HCT116 (cell line): ENCODE data around the gene SLC22A7. TPM values are rescaled to one million over a fixed set of nuclear protein-coding genes. Genes with fewer than 3 reads are reported as not detected.

Experiments used
- ATAC-seq: fragments of 200-7000 bp; cut with Tn5 transposase; 2 replicates; pipeline ENCODE4 v1.9.1; 2020; ENCODE audit warnings: mild to moderate bottlenecking, moderate library complexity
- BruUV-seq: library from RNA; stranded (reverse); fragments of 400-500 nt; replicated peaks from 2 replicates; lab custom pipeline; 2021; lab: Mats Ljungman, UMichigan
- CTCF ChIA-PET: fragments of 300-600 bp; sonication (Branson Sonifier 250); formaldehyde crosslinking; loops from one replicate; lab custom pipeline; 2021; ENCODE audit warnings: antibody characterized with exemption; lab: Charles Lee
- POLR2A ChIA-PET: fragments of 300-600, 350-600 bp; sonication (Branson Sonifier 250); formaldehyde crosslinking; loops from one replicate; lab custom pipeline; 2021; ENCODE audit warnings: antibody characterized with exemption; lab: Charles Lee
- RAD21 ChIA-PET, 2 experiments: fragments of 300-600 bp; sonication (Branson Sonifier 250); formaldehyde crosslinking; loops; one replicate each; lab custom pipeline; 2023; ENCODE audit warnings: low total read pairs in 2 of 2; ENCODE audit not compliant: uncharacterized antibody in 2 of 2, unreplicated experiment in 2 of 2, low non-redundant PET in 1 of 2; lab: Charles Lee
- DNase-seq: peaks from one replicate; pipeline ENCODE4 v3.0.0-alpha.2; 2010; ENCODE audit warnings: low read depth, low spot score
- H2AFZ ChIP-seq: fragments of 200-600 bp; shearing (Covaris generic), sonication (generic); 2 replicates; pipeline ENCODE4 v1.6.1; 2017; ENCODE audit warnings: low read depth, mixed run types, mixed read lengths, antibody characterized with exemption, low read length; ENCODE audit not compliant: poor library complexity, severe bottlenecking
- H3K27ac ChIP-seq: 2 replicates; pipeline ENCODE4 v1.5.1; 2012; ENCODE audit warnings: low read depth, low read length
- H3K27me3 ChIP-seq: fragments of 200-600 bp; sonication (generic); 2 replicates; pipeline ENCODE4 v1.6.1; 2016; ENCODE audit warnings: mixed run types, low read length, mixed read lengths; ENCODE audit not compliant: insufficient read depth
- H3K36me3 ChIP-seq, 2 experiments: fragments of 200-500 bp in 1 of 2; fragments of 200-600 bp in 1 of 2; sonication (Bioruptor generic) in 1 of 2; sonication (generic) in 1 of 2; 2 replicates each; pipeline versions ENCODE4 v1.5.1 to v1.6.1; 2014 to 2016; ENCODE audit warnings: low read length in 2 of 2, inconsistent platforms in 1 of 2, mixed read lengths in 1 of 2, mixed run types in 1 of 2; ENCODE audit not compliant: insufficient read depth in 2 of 2, control insufficient read depth in 1 of 2
- H3K4me1 ChIP-seq, 2 experiments: fragments of 200-600 bp in 1 of 2; sonication (generic) in 1 of 2; 2 replicates each; pipeline versions ENCODE4 v1.5.1 to v1.6.1; 2012 to 2017; ENCODE audit warnings: low read length in 2 of 2, inconsistent platforms in 1 of 2, mild to moderate bottlenecking in 1 of 2, mixed read lengths in 1 of 2, mixed run types in 1 of 2, moderate library complexity in 1 of 2; ENCODE audit not compliant: insufficient read depth in 2 of 2, control insufficient read depth in 1 of 2
- H3K4me2 ChIP-seq: fragments of 200-600 bp; sonication (generic); 2 replicates; pipeline ENCODE4 v1.6.1; 2017; ENCODE audit warnings: mixed run types, low read length, mixed read lengths
- H3K4me3 ChIP-seq, 2 experiments: fragments of 200-600 bp in 1 of 2; sonication (generic) in 1 of 2; replicated peaks in 1 of 2; 2 replicates each; pipeline ENCODE4 v1.5.1; 2011 to 2016; ENCODE audit warnings: low read length in 2 of 2, control low read depth in 1 of 2, low read depth in 1 of 2, mild to moderate bottlenecking in 1 of 2, mixed read lengths in 1 of 2, mixed run types in 1 of 2
- H3K79me2 ChIP-seq: fragments of 200-600 bp; sonication (generic); 2 replicates; pipeline ENCODE4 v1.6.1; 2017; ENCODE audit warnings: mild to moderate bottlenecking, mixed run types, low read length, moderate library complexity, mixed read lengths; ENCODE audit not compliant: insufficient read depth
- H3K9ac ChIP-seq: fragments of 200-600 bp; sonication (generic); 2 replicates; pipeline ENCODE4 v1.6.1; 2016; ENCODE audit warnings: low read length, mixed read lengths
- H3K9me2 ChIP-seq: fragments of 200-600 bp; sonication (generic), shearing (Covaris generic); 2 replicates; pipeline ENCODE4 v1.6.1; 2017; ENCODE audit warnings: mixed run types, mild to moderate bottlenecking, moderate library complexity; ENCODE audit not compliant: insufficient read depth
- H3K9me3 ChIP-seq, 2 experiments: fragments of 200-500 bp in 1 of 2; fragments of 200-600 bp in 1 of 2; sonication (Bioruptor generic) in 1 of 2; sonication (generic) in 1 of 2; 2 replicates each; pipeline ENCODE4 v1.6.1; 2014 to 2017; ENCODE audit warnings: low read length in 2 of 2, mixed read lengths in 2 of 2, inconsistent platforms in 1 of 2, low read depth in 1 of 2, mild to moderate bottlenecking in 1 of 2, mixed run types in 1 of 2, moderate library complexity in 1 of 2; ENCODE audit not compliant: control insufficient read depth in 1 of 2, insufficient read depth in 1 of 2
- H4K20me1 ChIP-seq: fragments of 200-600 bp; sonication (generic), shearing (Covaris generic); 2 replicates; pipeline ENCODE4 v1.6.1; 2017; ENCODE audit warnings: mixed run types, mild to moderate bottlenecking, moderate library complexity; ENCODE audit not compliant: insufficient read depth
- CBX3 ChIP-seq: IDR thresholded peaks from 2 replicates; pipeline ENCODE4 v1.6.1; 2012; ENCODE audit warnings: low read depth
- CEBPB ChIP-seq: IDR thresholded peaks from 2 replicates; pipeline ENCODE4 v1.6.1; 2012; ENCODE audit warnings: low read depth
- ELF1 ChIP-seq: IDR thresholded peaks from 2 replicates; pipeline ENCODE4 v1.6.1; 2012; ENCODE audit warnings: low read depth, borderline replicate concordance
- EZH2 ChIP-seq: fragments of 200-600 bp; sonication (generic); IDR thresholded peaks from 2 replicates; pipeline ENCODE4 v1.6.1; 2017; ENCODE audit warnings: antibody characterized with exemption, mixed run types
- FOSL1 ChIP-seq: IDR thresholded peaks from 2 replicates; pipeline ENCODE4 v1.6.1; 2012; ENCODE audit warnings: low read depth
- SP1 ChIP-seq: IDR thresholded peaks from 2 replicates; pipeline ENCODE4 v1.6.1; 2012; ENCODE audit warnings: low read depth
- SRF ChIP-seq: IDR thresholded peaks from 2 replicates; pipeline ENCODE4 v1.6.1; 2012; ENCODE audit warnings: low read depth
- YY1 ChIP-seq: IDR thresholded peaks from 2 replicates; pipeline ENCODE4 v1.6.1; 2011; ENCODE audit warnings: low read length, low read depth, moderate library complexity, mild to moderate bottlenecking; ENCODE audit not compliant: insufficient replicate concordance; ENCODE audit errors: extremely low read depth
- ZNF274 ChIP-seq: fragments of 200-500 bp; sonication (Bioruptor generic); IDR thresholded peaks from 2 replicates; pipeline ENCODE4 v1.6.1; 2014; ENCODE audit warnings: mild to moderate bottlenecking, low read depth, low read length, inconsistent platforms
- intact Hi-C: fragments of 100-400 bp; cut with micrococcal nuclease; formaldehyde crosslinking; loops from 2 replicates; pipeline ENCODE4 v1.10.0; 2022
- total RNA-seq: library from RNA; stranded (reverse); gene quantifications from one replicate; pipeline ENCODE4 v1.2.1, GENCODE V29; 2021; ENCODE audit not compliant: unreplicated experiment
- TF ChIP-seq, protein P1 (sequence below): IDR thresholded peaks from 2 replicates; pipeline ENCODE4 v1.6.1; 2012

SLC22A7 gene
- total RNA-seq, 1 experiment from 2014 or later = not detected

DNA sequence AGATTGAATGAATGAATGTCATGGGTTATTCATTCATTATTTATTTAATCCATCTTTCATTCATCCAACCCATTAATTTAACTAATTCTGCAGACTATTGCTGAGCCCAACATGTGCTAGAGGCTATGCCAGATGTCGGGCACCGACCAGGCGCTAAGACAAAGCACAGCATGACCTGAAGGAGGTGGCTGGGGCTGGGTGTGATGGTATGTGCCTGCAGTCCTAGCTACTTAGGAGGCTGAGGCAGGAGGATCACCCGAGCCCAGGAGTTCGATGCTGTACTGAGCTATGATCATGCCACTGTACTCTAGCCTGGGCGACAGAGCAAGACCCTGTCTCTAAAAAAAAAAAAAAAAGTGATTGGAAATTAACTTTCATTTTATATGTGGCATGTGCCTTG lies 5.7 kb upstream of the SLC22A7 start (continued):
- TF ChIP-seq, protein P1, sequence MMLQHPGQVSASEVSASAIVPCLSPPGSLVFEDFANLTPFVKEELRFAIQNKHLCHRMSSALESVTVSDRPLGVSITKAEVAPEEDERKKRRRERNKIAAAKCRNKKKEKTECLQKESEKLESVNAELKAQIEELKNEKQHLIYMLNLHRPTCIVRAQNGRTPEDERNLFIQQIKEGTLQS = no peak
- TF ChIP-seq SP1 = no peak
- TF ChIP-seq FOSL1 = no peak
- no peak for TF ChIP-seq EZH2
- no peak for TF ChIP-seq ZNF274
- no peak for TF ChIP-seq SRF
- no peak for TF ChIP-seq ELF1
- no peak for TF ChIP-seq CEBPB
- TF ChIP-seq CBX3 = no peak

DNA sequence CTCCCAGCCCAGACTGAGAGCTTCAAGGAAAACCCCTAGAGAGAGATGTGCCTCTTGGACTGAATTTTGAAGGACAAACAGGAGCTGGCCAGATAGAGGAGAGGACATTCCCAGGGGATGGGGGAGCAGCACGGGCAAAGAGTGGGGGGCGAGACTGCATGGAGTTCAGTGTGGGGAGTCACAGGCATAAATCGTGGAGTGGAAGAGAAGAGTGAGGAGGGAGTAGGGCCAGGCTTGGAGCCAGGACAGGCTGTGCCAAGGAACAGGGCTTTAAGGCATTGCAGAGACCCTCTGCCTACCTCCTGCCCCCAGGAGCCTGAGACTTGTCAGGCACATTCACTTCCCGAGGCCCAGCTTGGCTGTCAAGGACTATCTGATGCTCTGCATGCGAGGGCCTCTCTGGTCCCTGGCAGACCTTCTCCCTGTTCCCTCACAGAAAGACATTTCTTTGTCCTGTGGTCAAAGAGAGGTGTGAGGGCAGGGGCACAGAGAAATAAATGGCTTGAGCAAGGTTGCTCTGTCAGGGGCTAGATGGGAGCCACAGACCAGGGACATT lies 5.2 kb upstream of the SLC22A7 start:
- Histone ChIP-seq H3K9me2 (no peaks in the 10 kb centered on the region), H3K79me2 (no peaks in the 10 kb centered on the region), H4K20me1 (no peaks in the 10 kb centered on the region), H3K4me2 (no peak overlapping the region), H3K4me1 (no peaks in the 10 kb centered on the region), H3K9me3 (no peaks in the 10 kb centered on the region), H3K27me3 (no peaks in the 10 kb centered on the region), H3K4me3 (no peak overlapping the region), H3K27ac (no peak overlapping the region), H2AFZ (no peak overlapping the region), H3K36me3 (no peaks in the 10 kb centered on the region), H3K9ac (no peak overlapping the region)
- RAD21 ChIA-PET = no interaction called here
- POLR2A ChIA-PET = no interaction called here
- intact Hi-C loops = no loop called here
- TF ChIP-seq CBX3 (no peak), YY1 (no peak)
- no peak for ATAC-seq
- no TSS peak for BruUV-seq
- DNase-seq = no peak
- CTCF ChIA-PET = no interaction called here
